ENCODE results near the gene FRAT1.
A peak's percentile ranks its signal among the peaks of the same experiment; 100 is the strongest.

Gene FRAT1, protein sequence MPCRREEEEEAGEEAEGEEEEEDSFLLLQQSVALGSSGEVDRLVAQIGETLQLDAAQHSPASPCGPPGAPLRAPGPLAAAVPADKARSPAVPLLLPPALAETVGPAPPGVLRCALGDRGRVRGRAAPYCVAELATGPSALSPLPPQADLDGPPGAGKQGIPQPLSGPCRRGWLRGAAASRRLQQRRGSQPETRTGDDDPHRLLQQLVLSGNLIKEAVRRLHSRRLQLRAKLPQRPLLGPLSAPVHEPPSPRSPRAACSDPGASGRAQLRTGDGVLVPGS

DNA sequence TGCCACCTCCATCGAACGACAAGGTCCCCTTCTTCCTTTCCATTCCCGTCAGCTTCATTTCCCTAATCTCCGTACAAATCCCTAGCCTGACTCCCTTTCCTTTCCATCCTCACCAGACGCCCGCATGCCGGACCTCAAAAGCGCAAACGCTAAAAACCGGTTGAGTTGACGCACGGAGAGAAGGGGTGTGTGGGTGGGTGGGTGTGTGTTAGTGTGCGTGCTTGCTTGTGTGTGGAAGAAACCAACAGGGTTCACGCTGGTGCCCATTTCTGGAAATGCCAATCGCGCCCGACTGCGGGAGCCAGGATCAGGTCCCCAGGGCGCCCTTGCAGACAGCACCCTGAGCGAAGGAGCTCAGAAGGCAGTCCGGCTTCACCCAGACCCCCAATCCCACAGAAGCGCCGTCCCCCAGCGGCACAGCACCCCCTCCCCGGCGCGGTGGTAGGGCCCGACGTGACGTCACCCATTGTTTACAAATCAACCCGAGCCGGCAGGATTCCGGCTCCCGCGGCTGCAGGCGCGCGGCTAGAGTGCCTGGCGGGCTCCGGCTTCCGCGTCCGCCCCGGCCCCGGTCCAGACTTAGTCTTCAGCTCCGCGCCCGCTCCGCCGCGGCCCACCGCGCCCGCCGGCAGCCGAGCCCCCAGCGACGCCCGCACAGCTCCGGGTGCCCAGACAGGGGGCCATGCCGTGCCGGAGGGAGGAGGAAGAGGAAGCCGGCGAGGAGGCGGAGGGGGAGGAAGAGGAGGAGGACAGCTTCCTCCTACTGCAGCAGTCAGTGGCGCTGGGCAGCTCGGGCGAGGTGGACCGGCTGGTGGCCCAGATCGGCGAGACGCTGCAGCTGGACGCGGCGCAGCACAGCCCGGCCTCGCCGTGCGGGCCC, at the start of gene FRAT1:
Gene FRAT1, plus strand, starts transcription at position 500 of the 880 bp plus-strand sequence. Its CDS starts 183 bp downstream, at position 683.
- Mint-ChIP-seq H3K9me3 (no peaks in the 10 kb centered on the region), H3K4me1 (peaks cover 25% of the 10 kb centered on the region), H3K4me3 (peak within 1 kb of the TSS; percentile 91 to 95 (median 94)), H3K27ac (peak within 1 kb of the TSS; percentile 95 to 99 (median 98)), H3K27me3 (ENCODE audit: low read depth) (peaks cover 48% of the 10 kb centered on the region), H3K36me3 (ENCODE audit: low read depth) (no peaks in the 10 kb centered on the region)
- TF ChIP-seq, protein P1, sequence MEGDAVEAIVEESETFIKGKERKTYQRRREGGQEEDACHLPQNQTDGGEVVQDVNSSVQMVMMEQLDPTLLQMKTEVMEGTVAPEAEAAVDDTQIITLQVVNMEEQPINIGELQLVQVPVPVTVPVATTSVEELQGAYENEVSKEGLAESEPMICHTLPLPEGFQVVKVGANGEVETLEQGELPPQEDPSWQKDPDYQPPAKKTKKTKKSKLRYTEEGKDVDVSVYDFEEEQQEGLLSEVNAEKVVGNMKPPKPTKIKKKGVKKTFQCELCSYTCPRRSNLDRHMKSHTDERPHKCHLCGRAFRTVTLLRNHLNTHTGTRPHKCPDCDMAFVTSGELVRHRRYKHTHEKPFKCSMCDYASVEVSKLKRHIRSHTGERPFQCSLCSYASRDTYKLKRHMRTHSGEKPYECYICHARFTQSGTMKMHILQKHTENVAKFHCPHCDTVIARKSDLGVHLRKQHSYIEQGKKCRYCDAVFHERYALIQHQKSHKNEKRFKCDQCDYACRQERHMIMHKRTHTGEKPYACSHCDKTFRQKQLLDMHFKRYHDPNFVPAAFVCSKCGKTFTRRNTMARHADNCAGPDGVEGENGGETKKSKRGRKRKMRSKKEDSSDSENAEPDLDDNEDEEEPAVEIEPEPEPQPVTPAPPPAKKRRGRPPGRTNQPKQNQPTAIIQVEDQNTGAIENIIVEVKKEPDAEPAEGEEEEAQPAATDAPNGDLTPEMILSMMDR (IDR thresholded peaks at IDR 0.05; ENCODE audit: unreplicated experiment in 3 of 3) = no peak

DNA sequence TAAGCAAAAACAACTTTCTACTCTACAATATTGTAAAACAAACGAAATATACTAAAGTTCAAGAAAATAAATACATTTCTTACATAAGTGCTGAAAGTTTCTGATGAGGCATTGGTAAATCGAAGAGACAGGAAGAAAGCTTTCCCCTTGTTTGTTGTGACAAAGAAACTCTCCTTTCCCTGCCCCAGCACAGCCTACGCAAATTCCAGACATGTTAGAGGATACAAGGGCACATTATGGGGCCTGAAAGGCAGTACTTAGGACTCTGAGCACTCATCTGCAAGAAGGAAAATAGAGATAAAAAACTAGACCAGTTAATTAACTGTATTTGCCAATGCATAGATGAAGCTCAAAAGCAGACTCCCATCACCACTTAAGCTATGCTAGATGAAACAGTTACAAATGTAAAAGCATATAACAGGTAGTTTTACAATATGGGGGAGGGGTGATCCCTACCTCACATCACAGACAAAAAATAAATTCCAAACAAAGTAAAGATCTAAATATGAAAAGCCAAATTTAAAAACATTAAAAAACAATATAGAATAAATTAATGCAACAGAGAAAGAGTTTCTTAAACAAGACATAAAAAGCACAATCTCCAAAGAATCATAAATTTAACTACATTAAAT, 48.4 kb upstream of the FRAT1 start:
- Mint-ChIP-seq H3K9me3 (peaks cover 7% of the 10 kb centered on the region), H3K36me3 (ENCODE audit: low read depth) (peaks cover 27% of the 10 kb centered on the region), H3K4me1 (peaks cover 4% of the 10 kb centered on the region), H3K4me3 (no peak overlapping the region), H3K27ac (peak overlapping the region in 1 of 3 experiments; percentile 74), H3K27me3 (ENCODE audit: low read depth) (no peaks in the 10 kb centered on the region)
- TF ChIP-seq, protein P1 (IDR thresholded peaks at IDR 0.05; ENCODE audit: unreplicated experiment in 3 of 3) = no peak

DNA sequence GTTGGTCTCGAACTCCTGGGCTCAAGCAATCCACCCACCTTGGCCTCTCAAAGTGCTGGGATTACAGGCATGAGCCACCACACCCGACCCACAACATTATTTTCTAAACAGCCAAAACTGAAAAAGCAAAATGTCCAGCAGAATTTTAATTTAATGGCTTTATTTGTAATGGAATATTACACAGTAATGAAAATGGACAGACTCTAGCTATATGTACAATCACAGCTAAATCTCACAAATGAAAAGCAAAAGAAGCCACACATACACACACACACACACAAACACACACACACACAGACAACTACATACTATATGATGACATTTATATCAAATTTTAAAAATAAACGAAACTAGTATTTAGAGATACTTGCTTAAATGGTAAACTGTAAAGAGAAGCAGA, 45.4 kb upstream of the FRAT1 start:
- H3K27ac Mint-ChIP-seq = no peak overlapping the region
- peaks cover 14% of the 10 kb centered on the region for H3K36me3 Mint-ChIP-seq (ENCODE audit: low read depth)
- no peak overlapping the region for H3K4me3 Mint-ChIP-seq
- TF ChIP-seq, protein P1 (IDR thresholded peaks at IDR 0.05; ENCODE audit: unreplicated experiment in 3 of 3) = no peak
- no peaks in the 10 kb centered on the region for H3K27me3 Mint-ChIP-seq (ENCODE audit: low read depth)
- H3K4me1 Mint-ChIP-seq = peaks cover 15% of the 10 kb centered on the region
- H3K9me3 Mint-ChIP-seq = peaks cover 7% of the 10 kb centered on the region

DNA sequence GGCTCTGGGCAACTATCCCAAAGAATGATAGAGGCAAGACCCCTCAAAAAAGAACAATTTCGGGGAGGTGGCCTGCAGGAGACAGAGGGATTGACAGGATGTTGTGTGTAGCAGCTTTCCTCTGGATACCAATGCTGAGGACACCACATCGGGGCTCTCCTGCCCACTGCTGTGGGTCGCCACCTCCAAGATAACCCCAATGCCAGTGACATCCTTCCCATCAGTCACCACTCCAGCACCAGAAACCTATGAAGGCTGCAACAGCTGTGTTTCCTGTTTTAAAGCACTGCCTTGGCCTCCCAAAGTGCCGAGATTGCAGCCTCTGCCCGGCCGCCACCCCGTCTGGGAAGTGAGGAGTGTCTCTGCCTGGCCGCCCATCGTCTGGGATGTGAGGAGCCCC, 44.2 kb upstream of the FRAT1 start:
- H3K27me3 Mint-ChIP-seq (ENCODE audit: low read depth) = no peaks in the 10 kb centered on the region
- peaks cover 14% of the 10 kb centered on the region for H3K36me3 Mint-ChIP-seq (ENCODE audit: low read depth)
- no peak overlapping the region for H3K27ac Mint-ChIP-seq
- H3K4me3 Mint-ChIP-seq = no peak overlapping the region
- TF ChIP-seq, protein P1 (IDR thresholded peaks at IDR 0.05; ENCODE audit: unreplicated experiment in 3 of 3) = no peak
- H3K4me1 Mint-ChIP-seq = peaks cover 26% of the 10 kb centered on the region
- H3K9me3 Mint-ChIP-seq = peaks cover 7% of the 10 kb centered on the region

DNA sequence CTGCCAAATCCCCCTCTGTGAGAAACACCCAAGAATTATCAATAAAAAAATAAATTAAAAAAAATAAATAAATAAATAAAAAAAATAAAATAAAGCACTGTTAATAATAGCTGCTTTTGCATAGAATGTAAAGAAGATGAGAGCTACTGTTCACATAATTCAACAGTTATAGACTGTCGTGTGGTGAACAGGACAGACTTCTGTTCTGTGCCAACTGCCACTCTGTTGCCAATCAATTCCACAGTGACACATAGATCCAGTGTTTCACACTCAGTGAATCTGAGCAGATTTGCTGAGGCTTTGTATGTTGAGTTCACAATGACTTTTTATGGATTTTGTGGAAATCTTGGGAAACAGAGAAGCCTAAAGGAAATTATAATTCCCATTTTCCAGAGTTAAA, 41.5 kb upstream of the FRAT1 start:
- Mint-ChIP-seq H3K4me1 (peaks cover 37% of the 10 kb centered on the region), H3K9me3 (no peaks in the 10 kb centered on the region), H3K4me3 (no peak overlapping the region), H3K36me3 (ENCODE audit: low read depth) (no peaks in the 10 kb centered on the region), H3K27ac (peak overlapping the region in 2 of 3 experiments; percentile 69 to 92), H3K27me3 (ENCODE audit: low read depth) (no peaks in the 10 kb centered on the region)
- TF ChIP-seq, protein P1 (IDR thresholded peaks at IDR 0.05; ENCODE audit: unreplicated experiment in 3 of 3) = no peak
